ENCODE results near the gene PER1. TPM values are rescaled to one million over a fixed set of nuclear protein-coding genes. Genes with fewer than 3 reads are reported as not detected.

The PER1 gene
- total and polyA plus RNA-seq, 2 of the 13 experiments (the other 11 are each of a cell fraction or from before 2014, with no cell fraction given) = 2.6 to 3.6 TPM

DNA sequence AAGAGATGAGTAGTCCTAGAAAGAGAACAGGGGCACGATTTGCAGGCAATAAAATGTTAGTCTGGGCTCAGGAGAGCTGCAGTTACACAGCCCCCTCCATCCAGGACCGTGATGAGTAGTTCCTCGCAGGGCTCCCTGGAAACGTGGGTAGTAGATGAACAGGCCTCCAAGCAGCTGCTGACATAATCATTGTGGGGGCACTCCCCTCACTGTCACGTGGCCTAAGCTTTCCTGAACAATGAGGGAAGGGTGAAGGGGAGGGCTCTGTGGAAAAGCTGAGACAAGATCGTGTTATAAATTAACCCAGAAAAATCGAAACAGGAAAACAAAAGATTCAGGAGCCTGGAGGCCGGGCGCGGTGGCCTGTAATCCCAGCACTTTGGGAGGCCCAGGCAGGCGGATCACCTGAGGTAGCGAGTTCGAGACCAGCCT lies 1.3 kb upstream of the PER1 start (continued):
- TF ChIP-seq, protein P1, sequence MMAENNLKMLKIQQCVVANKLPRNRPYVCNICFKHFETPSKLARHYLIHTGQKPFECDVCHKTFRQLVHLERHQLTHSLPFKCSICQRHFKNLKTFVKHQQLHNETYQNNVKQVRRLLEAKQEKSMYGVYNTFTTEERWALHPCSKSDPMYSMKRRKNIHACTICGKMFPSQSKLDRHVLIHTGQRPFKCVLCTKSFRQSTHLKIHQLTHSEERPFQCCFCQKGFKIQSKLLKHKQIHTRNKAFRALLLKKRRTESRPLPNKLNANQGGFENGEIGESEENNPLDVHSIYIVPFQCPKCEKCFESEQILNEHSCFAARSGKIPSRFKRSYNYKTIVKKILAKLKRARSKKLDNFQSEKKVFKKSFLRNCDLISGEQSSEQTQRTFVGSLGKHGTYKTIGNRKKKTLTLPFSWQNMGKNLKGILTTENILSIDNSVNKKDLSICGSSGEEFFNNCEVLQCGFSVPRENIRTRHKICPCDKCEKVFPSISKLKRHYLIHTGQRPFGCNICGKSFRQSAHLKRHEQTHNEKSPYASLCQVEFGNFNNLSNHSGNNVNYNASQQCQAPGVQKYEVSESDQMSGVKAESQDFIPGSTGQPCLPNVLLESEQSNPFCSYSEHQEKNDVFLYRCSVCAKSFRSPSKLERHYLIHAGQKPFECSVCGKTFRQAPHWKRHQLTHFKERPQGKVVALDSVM (CRISPR knock-in tag; IDR thresholded peaks at IDR 0.05) = peak; percentile 98
- TF ChIP-seq, protein P2, sequence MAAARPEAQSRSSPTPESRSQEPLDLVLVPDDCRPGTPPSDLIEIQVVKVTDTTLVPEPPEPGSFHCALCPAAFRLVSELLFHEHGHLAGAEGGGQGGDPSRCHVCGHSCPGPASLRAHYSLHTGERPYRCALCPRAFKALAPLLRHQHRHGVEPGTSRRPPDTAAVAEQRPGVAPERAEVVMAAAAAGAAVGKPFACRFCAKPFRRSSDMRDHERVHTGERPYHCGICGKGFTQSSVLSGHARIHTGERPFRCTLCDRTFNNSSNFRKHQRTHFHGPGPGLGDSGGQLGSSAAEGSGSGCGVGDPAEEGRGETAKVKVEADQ (CRISPR knock-in tag; IDR thresholded peaks at IDR 0.05; ENCODE audit: borderline replicate concordance) = peak; percentile 31; the same call in 1 of the 2 replicates
- peak; percentile 90 for TF ChIP-seq SAP130 (CRISPR knock-in tag; IDR thresholded peaks at IDR 0.05; ENCODE audit: low read depth)
- no peak for TF ChIP-seq CC2D1A (CRISPR knock-in tag; IDR thresholded peaks at IDR 0.05)
- 0 out of 2 replicates have a peak, but pooled peaks have one; percentile 30 for TF ChIP-seq DMAP1 (CRISPR knock-in tag; IDR thresholded peaks at IDR 0.05)
- TF ChIP-seq FOXJ3 (CRISPR knock-in tag; IDR thresholded peaks at IDR 0.05; ENCODE audit: borderline replicate concordance) = peak; percentile 25; the same call in 1 of the 2 replicates
- no peak for TF ChIP-seq ZNF720 (CRISPR knock-in tag; IDR thresholded peaks at IDR 0.05)
- TF ChIP-seq, protein P3, sequence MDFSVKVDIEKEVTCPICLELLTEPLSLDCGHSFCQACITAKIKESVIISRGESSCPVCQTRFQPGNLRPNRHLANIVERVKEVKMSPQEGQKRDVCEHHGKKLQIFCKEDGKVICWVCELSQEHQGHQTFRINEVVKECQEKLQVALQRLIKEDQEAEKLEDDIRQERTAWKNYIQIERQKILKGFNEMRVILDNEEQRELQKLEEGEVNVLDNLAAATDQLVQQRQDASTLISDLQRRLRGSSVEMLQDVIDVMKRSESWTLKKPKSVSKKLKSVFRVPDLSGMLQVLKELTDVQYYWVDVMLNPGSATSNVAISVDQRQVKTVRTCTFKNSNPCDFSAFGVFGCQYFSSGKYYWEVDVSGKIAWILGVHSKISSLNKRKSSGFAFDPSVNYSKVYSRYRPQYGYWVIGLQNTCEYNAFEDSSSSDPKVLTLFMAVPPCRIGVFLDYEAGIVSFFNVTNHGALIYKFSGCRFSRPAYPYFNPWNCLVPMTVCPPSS (IDR thresholded peaks at IDR 0.05) = no peak
- peak; percentile 32; the same call in 1 of the 2 replicates for TF ChIP-seq PITX1 (CRISPR knock-in tag; IDR thresholded peaks at IDR 0.05)
- peak; percentile 91; the same call in 1 of the 2 replicates for TF ChIP-seq ZFP36L1 (CRISPR knock-in tag; IDR thresholded peaks at IDR 0.05)
- TF ChIP-seq RARA (CRISPR knock-in tag; IDR thresholded peaks at IDR 0.05) = peak; percentile 72
- TF ChIP-seq, protein P4, sequence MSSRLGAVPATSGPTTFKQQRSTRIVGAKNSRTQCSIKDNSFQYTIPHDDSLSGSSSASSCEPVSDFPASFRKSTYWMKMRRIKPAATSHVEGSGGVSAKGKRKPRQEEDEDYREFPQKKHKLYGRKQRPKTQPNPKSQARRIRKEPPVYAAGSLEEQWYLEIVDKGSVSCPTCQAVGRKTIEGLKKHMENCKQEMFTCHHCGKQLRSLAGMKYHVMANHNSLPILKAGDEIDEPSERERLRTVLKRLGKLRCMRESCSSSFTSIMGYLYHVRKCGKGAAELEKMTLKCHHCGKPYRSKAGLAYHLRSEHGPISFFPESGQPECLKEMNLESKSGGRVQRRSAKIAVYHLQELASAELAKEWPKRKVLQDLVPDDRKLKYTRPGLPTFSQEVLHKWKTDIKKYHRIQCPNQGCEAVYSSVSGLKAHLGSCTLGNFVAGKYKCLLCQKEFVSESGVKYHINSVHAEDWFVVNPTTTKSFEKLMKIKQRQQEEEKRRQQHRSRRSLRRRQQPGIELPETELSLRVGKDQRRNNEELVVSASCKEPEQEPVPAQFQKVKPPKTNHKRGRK (CRISPR knock-in tag; IDR thresholded peaks at IDR 0.05) = no peak
- peak; percentile 16 for TF ChIP-seq SKI (IDR thresholded peaks at IDR 0.05; ENCODE audit: partially characterized antibody)
- TF ChIP-seq ZMYM3 (CRISPR knock-in tag; IDR thresholded peaks at IDR 0.05) = peak; percentile 75; the same call in 1 of the 2 replicates
- no peak for TF ChIP-seq TBX3 (IDR thresholded peaks at IDR 0.05; ENCODE audit: borderline replicate concordance)
- peak; percentile 71 for TF ChIP-seq MED1 (CRISPR knock-in tag; IDR thresholded peaks at IDR 0.05)
- peak; percentile 20; the same call in 1 of the 2 replicates for TF ChIP-seq MEF2D (CRISPR knock-in tag; IDR thresholded peaks at IDR 0.05)
- no peak for TF ChIP-seq ELF3 (CRISPR knock-in tag; IDR thresholded peaks at IDR 0.05)
- no peak for TF ChIP-seq ZNF329 (CRISPR knock-in tag; IDR thresholded peaks at IDR 0.05; ENCODE audit: low read depth)
- no peak for TF ChIP-seq ZNF263 (CRISPR knock-in tag; IDR thresholded peaks at IDR 0.05)
- TF ChIP-seq, protein P5, sequence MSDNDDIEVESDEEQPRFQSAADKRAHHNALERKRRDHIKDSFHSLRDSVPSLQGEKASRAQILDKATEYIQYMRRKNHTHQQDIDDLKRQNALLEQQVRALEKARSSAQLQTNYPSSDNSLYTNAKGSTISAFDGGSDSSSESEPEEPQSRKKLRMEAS (IDR thresholded peaks at IDR 0.05) = peak; percentile 80; the same call in 1 of the 2 replicates
- TF ChIP-seq ZNF678 (CRISPR knock-in tag; IDR thresholded peaks at IDR 0.05) = no peak
- peak; percentile 49; the same call in 1 of the 2 replicates for TF ChIP-seq AKAP8 (CRISPR knock-in tag; IDR thresholded peaks at IDR 0.05)
- TF ChIP-seq ZNF430 (CRISPR knock-in tag; IDR thresholded peaks at IDR 0.05) = 0 out of 2 replicates have a peak, but pooled peaks have one; percentile 30
- TF ChIP-seq, protein P6, sequence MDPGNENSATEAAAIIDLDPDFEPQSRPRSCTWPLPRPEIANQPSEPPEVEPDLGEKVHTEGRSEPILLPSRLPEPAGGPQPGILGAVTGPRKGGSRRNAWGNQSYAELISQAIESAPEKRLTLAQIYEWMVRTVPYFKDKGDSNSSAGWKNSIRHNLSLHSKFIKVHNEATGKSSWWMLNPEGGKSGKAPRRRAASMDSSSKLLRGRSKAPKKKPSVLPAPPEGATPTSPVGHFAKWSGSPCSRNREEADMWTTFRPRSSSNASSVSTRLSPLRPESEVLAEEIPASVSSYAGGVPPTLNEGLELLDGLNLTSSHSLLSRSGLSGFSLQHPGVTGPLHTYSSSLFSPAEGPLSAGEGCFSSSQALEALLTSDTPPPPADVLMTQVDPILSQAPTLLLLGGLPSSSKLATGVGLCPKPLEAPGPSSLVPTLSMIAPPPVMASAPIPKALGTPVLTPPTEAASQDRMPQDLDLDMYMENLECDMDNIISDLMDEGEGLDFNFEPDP (CRISPR knock-in tag; conservative IDR thresholded peaks at IDR 0.05) = no peak

Measured in HepG2 (cell line).